Left lung (tissue), 10 donors: ENCODE results near the gene GPR179. TPM values are rescaled to one million over a fixed set of nuclear protein-coding genes. Genes with fewer than 3 reads are reported as not detected.
"Not testable (repeated sequence)": the region's sequence is repeated elsewhere in the genome, so short reads cannot be mapped to it uniquely, and the experiment has no call there.

Experiments
- ATAC-seq: fragments of 200-7000 bp; cut with Tn5 transposase; one replicate; pipeline ENCODE4 v1.9.1; 2020; ENCODE audit warnings: moderate library complexity
- DNase-seq, 4 donors: peaks; one replicate each; pipeline ENCODE4 v3.0.0-alpha.2; 2013 to 2020
- H3K27ac ChIP-seq, 2 donors: fragments of 200-600 bp; sonication (generic) in 1 of 2; one replicate each; pipeline versions ENCODE4 v1.5.0 to v1.8.0; 2020 to 2021
- H3K27me3 ChIP-seq, 2 donors: fragments of 200-600 bp; sonication (generic) in 1 of 2; one replicate each; pipeline versions ENCODE4 v1.5.0 to v1.8.0; 2020 to 2021
- H3K36me3 ChIP-seq, 2 donors: fragments of 200-600 bp; sonication (generic) in 1 of 2; one replicate each; pipeline versions ENCODE4 v1.5.0 to v1.8.0; 2020 to 2021
- H3K4me1 ChIP-seq, 2 donors: fragments of 200-600 bp; one replicate each; pipeline ENCODE4 v1.8.0; 2021
- H3K4me3 ChIP-seq, 2 donors: fragments of 200-600 bp; sonication (generic) in 1 of 2; one replicate each; pipeline versions ENCODE4 v1.5.0 to v1.8.0; 2020 to 2021; ENCODE audit warnings: mild to moderate bottlenecking in 1 of 2
- H3K9me3 ChIP-seq, 2 donors: fragments of 200-600 bp; sonication (generic) in 1 of 2; one replicate each; pipeline versions ENCODE4 v1.5.0 to v1.8.0; 2020 to 2021
- intact Hi-C, 2 donors: fragments of 100-400 bp; cut with DNase I; formaldehyde crosslinking; loops; one replicate each; pipeline versions ENCODE4 v1.11.2 to v1.14.2; 2022
- polyA plus RNA-seq, 6 donors: library from polyadenylated mRNA; unstranded; fragments of 120-200 nt; gene quantifications; one replicate each; pipeline ENCODE4 v1.2.1, GENCODE V29; 2013; ENCODE audit not compliant: insufficient read length in 6 of 6
- total RNA-seq, 2 donors: library from RNA; stranded (reverse); fragmentation: NEBNext Ultra II Directional; extraction: Animal tissue kit (Norgen Biotek cat#: 25700); gene quantifications; one replicate each; pipeline ENCODE4 v1.2.1, GENCODE V29; 2021
- TF ChIP-seq, protein P1 (sequence below), 2 donors: fragments of 200-600 bp; sonication (generic) in 1 of 2; IDR thresholded peaks; one replicate each; pipeline versions ENCODE4 v1.5.0 to v1.8.0; 2021; ENCODE audit warnings: antibody characterized with exemption in 2 of 2
- donor health status: DM: no; HTN: yes; CAD: no.
- donor health status: DM: no; HTN: no; CAD: no.

Gene GPR179
- total and polyA plus RNA-seq, 8 donors, result 0.24 to 0.50 (median 0.34) TPM; not detected in 1

DNA sequence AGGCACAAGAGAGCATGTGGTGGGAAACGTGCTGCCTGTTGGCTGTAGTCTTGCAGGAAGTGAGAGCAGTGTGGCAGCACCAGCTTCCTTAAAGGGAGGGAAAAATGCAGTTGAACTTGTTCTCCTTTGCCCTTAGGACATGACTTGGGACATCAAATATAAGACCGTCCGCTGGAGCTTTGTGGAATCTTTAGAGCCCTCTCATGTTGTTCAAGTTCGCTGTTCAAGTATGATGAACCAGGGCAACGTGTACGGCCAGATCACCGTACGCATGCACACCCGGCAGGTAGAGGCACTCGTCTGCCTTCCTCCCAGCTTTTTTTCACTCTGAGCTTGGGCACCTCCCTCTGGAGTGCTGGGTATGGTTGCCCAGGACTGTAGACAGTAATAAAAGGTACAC is 23.3 kb downstream of the GPR179 start:
- TF ChIP-seq, protein P1, sequence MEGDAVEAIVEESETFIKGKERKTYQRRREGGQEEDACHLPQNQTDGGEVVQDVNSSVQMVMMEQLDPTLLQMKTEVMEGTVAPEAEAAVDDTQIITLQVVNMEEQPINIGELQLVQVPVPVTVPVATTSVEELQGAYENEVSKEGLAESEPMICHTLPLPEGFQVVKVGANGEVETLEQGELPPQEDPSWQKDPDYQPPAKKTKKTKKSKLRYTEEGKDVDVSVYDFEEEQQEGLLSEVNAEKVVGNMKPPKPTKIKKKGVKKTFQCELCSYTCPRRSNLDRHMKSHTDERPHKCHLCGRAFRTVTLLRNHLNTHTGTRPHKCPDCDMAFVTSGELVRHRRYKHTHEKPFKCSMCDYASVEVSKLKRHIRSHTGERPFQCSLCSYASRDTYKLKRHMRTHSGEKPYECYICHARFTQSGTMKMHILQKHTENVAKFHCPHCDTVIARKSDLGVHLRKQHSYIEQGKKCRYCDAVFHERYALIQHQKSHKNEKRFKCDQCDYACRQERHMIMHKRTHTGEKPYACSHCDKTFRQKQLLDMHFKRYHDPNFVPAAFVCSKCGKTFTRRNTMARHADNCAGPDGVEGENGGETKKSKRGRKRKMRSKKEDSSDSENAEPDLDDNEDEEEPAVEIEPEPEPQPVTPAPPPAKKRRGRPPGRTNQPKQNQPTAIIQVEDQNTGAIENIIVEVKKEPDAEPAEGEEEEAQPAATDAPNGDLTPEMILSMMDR (IDR thresholded peaks at IDR 0.05), result no peak
- Histone ChIP-seq H3K27me3 (no peaks in the 10 kb centered on the region), H3K36me3 (peaks cover 0 to 61% of the 10 kb centered on the region in 2 donors), H3K4me3 (no peak overlapping the region), H3K4me1 (no peaks in the 10 kb centered on the region), H3K27ac (peak overlapping the region; percentile 42 to 60), H3K9me3 (no peaks in the 10 kb centered on the region)
- intact Hi-C loops, result no loop called here
- ATAC-seq, result peak; percentile 86
- DNase-seq, result peak in 3 of 4 donors; percentile 23 to 67 (median 66)

DNA sequence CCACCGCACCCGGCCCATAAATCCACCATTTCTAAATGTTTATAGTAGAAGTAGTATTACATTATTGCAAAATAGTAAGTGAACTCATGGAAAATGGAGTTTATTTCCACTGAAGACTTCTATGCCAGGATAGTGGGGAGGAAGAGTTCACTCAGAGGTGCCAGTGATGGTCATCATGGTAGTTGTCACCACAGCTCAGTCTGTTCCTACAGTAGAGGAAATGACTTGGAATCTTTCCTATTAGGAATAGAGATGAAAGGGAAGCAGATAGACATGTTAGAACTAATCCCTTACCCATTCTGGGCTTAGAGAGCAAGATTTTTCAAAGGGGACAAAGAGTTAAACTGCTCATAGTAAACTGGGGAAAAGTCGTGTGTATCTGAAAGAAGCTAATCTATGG is 26.7 kb downstream of the GPR179 start:
- intact Hi-C loops, result no loop called here
- peaks cover 0 to 57% of the 10 kb centered on the region in 2 donors for H3K36me3 ChIP-seq

DNA sequence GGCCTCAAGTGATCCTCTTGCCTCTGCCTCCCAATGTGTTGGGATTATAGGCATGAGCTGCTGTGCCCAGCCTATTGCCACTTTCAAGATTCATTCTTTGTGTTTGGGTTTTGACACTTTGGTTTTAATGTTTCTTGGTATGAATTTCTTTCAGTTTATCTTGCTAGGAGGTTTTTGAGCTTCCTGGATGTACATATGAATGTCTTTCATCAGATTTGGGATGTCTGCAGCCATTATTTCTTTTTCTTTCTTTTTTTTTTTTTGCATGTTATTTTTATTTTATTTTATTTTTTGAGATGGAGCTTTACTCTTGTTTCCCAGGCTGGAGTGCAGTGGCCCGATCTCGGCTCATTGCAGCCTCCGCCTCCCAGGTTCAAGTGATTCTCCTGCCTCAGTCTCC is 28.3 kb downstream of the GPR179 start:
- H3K4me3 ChIP-seq, result no peak overlapping the region
- intact Hi-C loops, result no loop called here
- H3K9me3 ChIP-seq, result no peaks in the 10 kb centered on the region
- H3K36me3 ChIP-seq, result peaks cover 0 to 53% of the 10 kb centered on the region in 2 donors
- no peaks in the 10 kb centered on the region for H3K27me3 ChIP-seq
- ATAC-seq (no peak), DNase-seq (no peak)
- TF ChIP-seq, protein P1 (IDR thresholded peaks at IDR 0.05), result no peak
- no peak overlapping the region for H3K27ac ChIP-seq
- no peaks in the 10 kb centered on the region for H3K4me1 ChIP-seq

More for the DNA sequence above, 26.7 kb downstream of the GPR179 start:
- Histone ChIP-seq H3K4me3 (no peak overlapping the region), H3K4me1 (no peaks in the 10 kb centered on the region), H3K27me3 (no peaks in the 10 kb centered on the region), H3K27ac (no peak overlapping the region), H3K9me3 (no peaks in the 10 kb centered on the region)
- ATAC-seq, result no peak
- TF ChIP-seq, protein P1 (IDR thresholded peaks at IDR 0.05), result no peak
- no peak for DNase-seq

DNA sequence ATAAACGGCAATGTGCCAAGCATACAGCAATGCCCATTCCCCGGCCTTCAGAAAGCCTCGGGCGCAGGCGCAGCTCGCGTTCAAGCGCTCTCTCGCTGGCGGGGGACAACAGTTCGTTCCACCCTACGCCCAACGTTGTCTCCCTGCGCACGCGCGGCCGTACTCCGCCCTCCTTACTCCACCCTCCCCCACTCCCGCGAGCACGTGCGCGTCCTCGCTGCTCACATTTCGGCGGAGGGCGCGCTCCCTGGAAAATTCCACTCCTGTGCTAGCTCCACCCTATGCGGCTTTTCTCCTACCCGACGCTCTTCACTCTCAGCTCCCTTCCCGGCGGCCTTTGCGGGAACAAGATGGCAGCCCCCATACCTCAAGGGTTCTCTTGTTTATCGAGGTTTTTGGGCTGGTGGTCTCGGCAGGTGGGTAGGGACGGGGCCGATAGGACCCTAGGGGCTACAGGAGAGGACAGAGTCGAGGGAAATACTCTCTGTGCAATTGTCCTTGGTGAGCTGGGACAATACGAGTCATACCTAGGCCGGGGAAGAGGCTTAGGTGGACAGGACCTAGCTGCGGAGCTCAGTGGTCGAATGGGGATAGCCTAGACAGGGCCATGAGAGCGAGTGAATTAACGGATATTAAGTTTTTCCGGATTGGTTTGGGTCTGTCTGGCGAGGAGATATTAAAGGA is 46.8 kb downstream of the GPR179 start, which contains the start of gene MRPL45:
Gene MRPL45, plus strand, starts transcription at position 335 of the 684 bp plus-strand sequence. Its CDS starts 16 bp downstream, at position 351.
- intact Hi-C loops, H3K4me1 ChIP-seq, H3K9me3 ChIP-seq, H3K27me3 ChIP-seq: not testable (repeated sequence)
- ATAC-seq (peak; percentile 99), DNase-seq (peak; percentile 95 to 100 (median 98))
- Histone ChIP-seq H3K4me3 (peak within 1 kb of the TSS; percentile 28 to 52), H3K36me3 (peaks cover 0 to 21% of the 10 kb centered on the region in 2 donors), H3K27ac (peak within 1 kb of the TSS; percentile 53 to 80)

DNA sequence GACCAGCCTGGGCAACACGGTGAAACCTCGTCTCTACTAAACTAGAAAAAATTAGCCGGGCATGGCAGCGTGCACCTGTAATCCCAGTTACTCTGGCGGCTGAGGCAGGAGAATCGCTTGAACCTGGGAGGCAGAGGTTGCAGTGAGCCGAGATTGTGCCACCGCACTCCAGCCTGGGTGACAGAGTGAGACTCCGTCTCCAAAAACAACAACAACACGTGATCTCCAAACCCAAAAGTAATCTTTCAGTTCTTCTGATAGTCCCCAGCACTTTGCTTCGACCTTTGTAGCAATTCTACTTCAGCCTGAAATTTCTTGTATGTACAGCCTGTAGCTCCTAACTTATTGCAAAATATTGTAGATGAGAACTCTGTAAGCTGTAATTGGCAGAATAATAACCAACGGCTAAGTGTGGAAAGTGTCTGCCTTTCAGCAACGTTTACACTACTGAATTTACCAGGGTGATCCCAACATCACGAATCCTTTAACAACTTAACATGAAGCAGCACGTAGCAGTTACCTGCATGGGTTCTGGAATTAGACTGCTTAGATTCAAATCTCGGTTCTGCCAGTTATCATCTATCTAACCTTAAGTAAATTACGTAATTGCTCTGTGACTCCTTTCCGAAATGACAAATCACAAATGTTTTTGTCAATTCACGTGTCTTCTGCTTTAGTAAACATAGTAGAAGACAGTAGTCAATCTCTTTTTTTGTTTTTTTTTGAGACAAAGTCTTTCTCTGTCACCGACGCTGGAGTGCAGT is 48.0 kb downstream of the GPR179 start:
- DNase-seq, H3K4me3 ChIP-seq, ATAC-seq, H3K4me1 ChIP-seq, H3K27me3 ChIP-seq, H3K9me3 ChIP-seq, H3K27ac ChIP-seq, intact Hi-C loops: not testable (repeated sequence)
- peaks cover 0 to 11% of the 10 kb centered on the region in 2 donors for H3K36me3 ChIP-seq

DNA sequence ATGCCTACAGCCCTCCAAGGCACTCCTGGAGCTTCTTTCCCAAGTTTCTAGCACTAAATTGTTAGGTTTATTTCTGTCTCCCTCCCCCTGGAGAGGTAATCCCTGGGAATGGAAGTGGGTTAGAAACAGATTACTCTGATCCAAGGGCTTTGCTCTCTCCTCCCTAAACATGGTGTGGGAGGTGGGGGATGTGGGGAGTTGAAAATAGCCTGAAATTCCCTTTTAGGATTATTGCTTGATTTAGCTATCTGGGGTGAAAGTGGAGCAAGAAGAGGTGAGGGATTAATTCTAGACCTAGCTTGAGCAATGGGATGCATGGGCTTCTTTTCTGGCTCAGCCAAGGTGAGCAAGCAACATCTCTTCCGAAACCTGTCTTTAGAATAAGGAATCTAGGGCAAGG is 54.0 kb downstream of the GPR179 start:
- H3K4me1 ChIP-seq, DNase-seq, H3K4me3 ChIP-seq, H3K27ac ChIP-seq, H3K9me3 ChIP-seq, ATAC-seq, H3K36me3 ChIP-seq, intact Hi-C loops, H3K27me3 ChIP-seq: not testable (repeated sequence)
